ENCODE data around the gene GP1BA. TPM values are rescaled to one million over a fixed set of nuclear protein-coding genes. Genes with fewer than 3 reads are reported as not detected.

The GP1BA gene
- total RNA-seq (1 to 10 TPM in 1 of 5 experiments, not detected in 4; 1.6 TPM), polyA plus RNA-seq (not detected), total RNA-seq (not detected)

- Mint-ChIP-seq H3K4me1 (peaks cover 20 to 45% (median 31%) of the 10 kb centered on the region in 7 donors), H3K36me3 (peaks cover 13 to 27% (median 17%) of the 10 kb centered on the region in 5 donors), H3K27ac (peak within 1 kb of the TSS in 1 of 9 donors; percentile 15), H3K4me3 (peak within 1 kb of the TSS in 1 of 10 donors; percentile 18), H3K9me3 (peaks cover 0 to 1% (median 0%) of the 10 kb centered on the region in 11 donors), H3K27me3 (peaks cover 0 to 4% (median 0%) of the 10 kb centered on the region in 5 donors)
- peaks cover 8% of the 10 kb centered on the region in 2 donors for H3K4me1 ChIP-seq (ENCODE audit: control insufficient read depth in 2 of 2, insufficient read depth in 2 of 2, low read length in 2 of 2)
- H3K27ac ChIP-seq (ENCODE audit: low read depth, low read length), result no peak within 1 kb of the TSS
- no peaks in the 10 kb centered on the region for H3K9me3 ChIP-seq (ENCODE audit: control insufficient read depth in 2 of 3, low read length in 3 of 3)
- DNase-seq (no peak), ATAC-seq (peak; percentile 36)
- H3K4me3 ChIP-seq (ENCODE audit: low read length), result no peak within 1 kb of the TSS
- no peaks in the 10 kb centered on the region for H3K27me3 ChIP-seq (ENCODE audit: control insufficient read depth in 2 of 2, insufficient read depth in 2 of 2, low read length in 2 of 2)
- CTCF ChIA-PET, result no interaction called here
- peaks cover 0 to 20% (median 2%) of the 10 kb centered on the region in 3 experiments for H3K36me3 ChIP-seq (ENCODE audit: control insufficient read depth in 2 of 3, insufficient read depth in 3 of 3, low read length in 3 of 3)
- intact Hi-C loops (cut with micrococcal nuclease), result no loop called here
- POLR2A ChIA-PET, result interaction anchor here (1.0 kb wide), 1 partner anchor 36 kb away, joined by 3 read pairs; no protein-coding TSS in a partner anchor
Observed at GRCh38 chr17:4931963-4932362, at the start of gene GP1BA. Gene GP1BA (plus strand): TSS chr17:4932277. CDS start chr17:4932605, 328 bp downstream.

DNA sequence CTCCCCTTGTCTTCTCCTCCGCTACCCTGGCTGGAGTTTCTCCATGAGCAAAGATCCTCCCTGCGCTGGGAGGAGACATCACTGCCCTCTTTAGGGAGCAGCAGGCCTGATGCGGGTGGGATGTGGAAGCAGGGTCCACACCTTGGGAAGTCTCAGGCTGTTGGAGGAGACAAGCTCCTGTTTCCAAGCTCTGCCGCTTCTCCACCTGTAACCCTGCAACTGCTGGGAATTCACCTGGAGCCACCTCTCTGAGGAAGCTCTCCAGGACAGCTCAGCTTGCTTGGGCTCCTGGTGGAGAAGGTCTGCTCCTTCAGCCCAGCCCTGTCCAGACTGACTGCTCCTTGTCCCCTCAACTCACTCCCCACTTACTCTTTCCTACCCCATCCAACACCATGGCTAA, 47.6 kb upstream of the GP1BA start:
- H3K36me3 ChIP-seq (ENCODE audit: control insufficient read depth in 2 of 3, insufficient read depth in 3 of 3, low read length in 3 of 3), result peaks cover 0 to 60% (median 8%) of the 10 kb centered on the region in 3 experiments
- Mint-ChIP-seq H3K27ac (peak overlapping the region in 1 of 9 donors; percentile 53), H3K4me1 (peaks cover 0 to 5% (median 2%) of the 10 kb centered on the region in 7 donors), H3K36me3 (peaks cover 4 to 23% (median 10%) of the 10 kb centered on the region in 5 donors), H3K27me3 (no peaks in the 10 kb centered on the region), H3K9me3 (no peaks in the 10 kb centered on the region), H3K4me3 (no peak overlapping the region)
- H3K27ac ChIP-seq (ENCODE audit: low read depth, low read length), result no peak overlapping the region
- ChIA-PET CTCF (interaction anchor here (0.6 to 2.6 kb wide), 3 partner anchors 19 to 175 kb away, joined by 4 to 15 read pairs (median 7); partner anchors contain the start of genes ARRB2 and CHRNE), POLR2A (no interaction called here)
- no peak for ATAC-seq
- H3K9me3 ChIP-seq (ENCODE audit: control insufficient read depth in 2 of 3, low read length in 3 of 3), result no peaks in the 10 kb centered on the region
- H3K27me3 ChIP-seq (ENCODE audit: control insufficient read depth in 2 of 2, insufficient read depth in 2 of 2, low read length in 2 of 2), result no peaks in the 10 kb centered on the region
- H3K4me1 ChIP-seq (ENCODE audit: control insufficient read depth in 2 of 2, insufficient read depth in 2 of 2, low read length in 2 of 2), result no peaks in the 10 kb centered on the region
- intact Hi-C loops (cut with micrococcal nuclease), result loop anchor here (5.0 to 10.0 kb wide), 2 partner anchors 50 to 52 kb away; partner anchors contain the start of gene MINK1 (in 2 of the 2)
- DNase-seq, result no peak
- H3K4me3 ChIP-seq (ENCODE audit: low read length), result no peak overlapping the region

- H3K4me1 Mint-ChIP-seq, result peaks cover 0 to 5% (median 2%) of the 10 kb centered on the region in 7 donors
- POLR2A ChIA-PET, result no interaction called here
Observed at GRCh38 chr17:4886830-4887229, 45.2 kb upstream of the GP1BA start.

GRCh38 chr17:4887581-4887980, 44.5 kb upstream of the GP1BA start:
- H3K27ac ChIP-seq (ENCODE audit: low read depth, low read length), result no peak overlapping the region
- Mint-ChIP-seq H3K4me3 (no peak overlapping the region), H3K27ac (no peak overlapping the region), H3K4me1 (peaks cover 0 to 5% (median 0%) of the 10 kb centered on the region in 7 donors), H3K27me3 (no peaks in the 10 kb centered on the region), H3K9me3 (no peaks in the 10 kb centered on the region), H3K36me3 (peaks cover 4 to 37% (median 10%) of the 10 kb centered on the region in 5 donors)
- no peaks in the 10 kb centered on the region for H3K27me3 ChIP-seq (ENCODE audit: control insufficient read depth in 2 of 2, insufficient read depth in 2 of 2, low read length in 2 of 2)
- DNase-seq, result no peak
- no peaks in the 10 kb centered on the region for H3K9me3 ChIP-seq (ENCODE audit: control insufficient read depth in 2 of 3, low read length in 3 of 3)
- ChIA-PET POLR2A (no interaction called here), CTCF (interaction anchor here (1.1 to 1.6 kb wide), 3 partner anchors 10 to 177 kb away, joined by 3 to 4 read pairs (median 3); partner anchors contain the start of genes ARRB2 and C17orf107)
- no peak for ATAC-seq
- intact Hi-C loops (cut with micrococcal nuclease), result loop anchor here (5.0 to 10.0 kb wide), 2 partner anchors 53 to 80 kb away; partner anchors contain the start of genes MINK1 (in 1 of the 2) and PLD2 (in 1 of the 2)
- H3K4me1 ChIP-seq (ENCODE audit: control insufficient read depth in 2 of 2, insufficient read depth in 2 of 2, low read length in 2 of 2), result no peaks in the 10 kb centered on the region
- H3K4me3 ChIP-seq (ENCODE audit: low read length), result no peak overlapping the region
- peaks cover 9 to 74% (median 18%) of the 10 kb centered on the region in 3 experiments for H3K36me3 ChIP-seq (ENCODE audit: control insufficient read depth in 2 of 3, insufficient read depth in 3 of 3, low read length in 3 of 3)

More at GRCh38 chr17:4886830-4887229, 45.2 kb upstream of the GP1BA start:
- Mint-ChIP-seq H3K9me3 (no peaks in the 10 kb centered on the region), H3K27ac (no peak overlapping the region), H3K36me3 (peaks cover 4 to 34% (median 10%) of the 10 kb centered on the region in 5 donors), H3K27me3 (no peaks in the 10 kb centered on the region), H3K4me3 (no peak overlapping the region)
- Histone ChIP-seq H3K36me3 (ENCODE audit: control insufficient read depth in 2 of 3, insufficient read depth in 3 of 3, low read length in 3 of 3) (peaks cover 9 to 67% (median 16%) of the 10 kb centered on the region in 3 experiments), H3K27me3 (ENCODE audit: control insufficient read depth in 2 of 2, insufficient read depth in 2 of 2, low read length in 2 of 2) (no peaks in the 10 kb centered on the region), H3K27ac (ENCODE audit: low read depth, low read length) (no peak overlapping the region), H3K4me1 (ENCODE audit: control insufficient read depth in 2 of 2, insufficient read depth in 2 of 2, low read length in 2 of 2) (no peaks in the 10 kb centered on the region), H3K4me3 (ENCODE audit: low read length) (no peak overlapping the region), H3K9me3 (ENCODE audit: control insufficient read depth in 2 of 3, low read length in 3 of 3) (no peaks in the 10 kb centered on the region)
- CTCF ChIA-PET, result interaction anchor here (0.6 to 1.2 kb wide), 2 partner anchors 13 to 150 kb away, joined by 3 read pairs; partner anchors contain the start of gene C17orf107
- intact Hi-C loops (cut with micrococcal nuclease), result loop anchor here (5.0 to 10.0 kb wide), 2 partner anchors 52 to 80 kb away; partner anchors contain the start of genes MINK1 (in 1 of the 2) and PLD2 (in 1 of the 2)
- ATAC-seq, result no peak
- no peak for DNase-seq

DNA sequence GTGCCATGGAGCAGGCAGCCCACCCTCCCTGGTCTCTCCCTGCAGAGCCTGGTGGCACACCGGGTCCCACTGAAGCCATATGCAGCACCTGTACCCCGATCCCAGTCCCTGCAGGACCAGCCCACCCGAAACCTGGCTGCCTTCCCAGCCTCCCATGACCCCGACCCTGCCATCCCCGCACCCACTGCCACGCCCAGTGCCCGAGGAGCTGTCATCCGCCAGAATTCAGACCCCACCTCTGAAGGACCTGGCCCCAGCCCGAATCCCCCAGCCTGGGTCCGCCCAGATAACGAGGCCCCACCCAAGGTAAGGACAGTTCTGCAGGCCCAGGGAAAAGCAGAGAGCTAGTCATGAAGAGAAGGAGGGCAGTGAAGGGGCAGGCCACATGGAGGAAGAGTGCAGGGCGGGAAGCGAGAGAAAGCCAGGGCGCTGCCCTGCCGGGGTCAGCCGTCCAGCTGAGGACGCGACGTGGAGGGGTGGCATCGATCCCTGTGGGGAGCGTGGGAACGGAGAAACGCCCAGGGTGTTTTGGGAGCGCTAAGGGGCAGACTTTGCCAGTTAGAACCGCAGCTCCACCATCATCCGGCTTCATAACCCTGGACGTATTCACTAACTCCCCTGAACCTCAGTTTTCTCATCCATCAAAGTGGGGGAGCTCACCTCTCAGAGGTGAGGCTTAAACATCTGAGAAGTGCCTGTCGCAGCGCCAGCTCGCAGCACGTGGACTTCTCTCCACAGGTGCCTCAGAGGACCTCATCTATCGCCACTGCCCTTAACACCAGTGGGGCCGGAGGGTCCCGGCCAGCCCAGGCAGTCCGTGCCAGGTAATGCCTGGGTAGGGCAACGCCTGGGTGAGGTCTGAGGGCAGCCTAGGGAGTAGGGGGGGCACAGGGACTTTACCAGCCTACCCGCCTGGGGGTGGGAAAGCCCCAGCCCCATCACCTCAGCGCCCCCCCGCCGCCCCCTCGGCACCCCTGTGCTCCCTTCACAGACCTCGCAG, 40.4 kb upstream of the GP1BA start:
- Mint-ChIP-seq H3K4me3 (no peak overlapping the region), H3K27me3 (no peaks in the 10 kb centered on the region), H3K4me1 (peaks cover 0 to 5% (median 2%) of the 10 kb centered on the region in 7 donors), H3K36me3 (peaks cover 4 to 38% (median 5%) of the 10 kb centered on the region in 5 donors), H3K27ac (no peak overlapping the region), H3K9me3 (no peaks in the 10 kb centered on the region)
- no peak for DNase-seq
- no peak overlapping the region for H3K27ac ChIP-seq (ENCODE audit: low read depth, low read length)
- no peak overlapping the region for H3K4me3 ChIP-seq (ENCODE audit: low read length)
- ChIA-PET POLR2A (interaction anchor here (1.2 kb wide), 1 partner anchor 102 kb away, joined by 3 read pairs; no protein-coding TSS in a partner anchor), CTCF (interaction anchor here (0.7 to 0.9 kb wide), 2 partner anchors 21 to 298 kb away, joined by 3 read pairs; no protein-coding TSS in a partner anchor)
- no peaks in the 10 kb centered on the region for H3K9me3 ChIP-seq (ENCODE audit: control insufficient read depth in 2 of 3, low read length in 3 of 3)
- H3K36me3 ChIP-seq (ENCODE audit: control insufficient read depth in 2 of 3, insufficient read depth in 3 of 3, low read length in 3 of 3), result peaks cover 9 to 86% (median 26%) of the 10 kb centered on the region in 3 experiments
- no peak for ATAC-seq
- intact Hi-C loops (cut with micrococcal nuclease), result no loop called here
- no peaks in the 10 kb centered on the region for H3K27me3 ChIP-seq (ENCODE audit: control insufficient read depth in 2 of 2, insufficient read depth in 2 of 2, low read length in 2 of 2)
- no peaks in the 10 kb centered on the region for H3K4me1 ChIP-seq (ENCODE audit: control insufficient read depth in 2 of 2, insufficient read depth in 2 of 2, low read length in 2 of 2)

DNA sequence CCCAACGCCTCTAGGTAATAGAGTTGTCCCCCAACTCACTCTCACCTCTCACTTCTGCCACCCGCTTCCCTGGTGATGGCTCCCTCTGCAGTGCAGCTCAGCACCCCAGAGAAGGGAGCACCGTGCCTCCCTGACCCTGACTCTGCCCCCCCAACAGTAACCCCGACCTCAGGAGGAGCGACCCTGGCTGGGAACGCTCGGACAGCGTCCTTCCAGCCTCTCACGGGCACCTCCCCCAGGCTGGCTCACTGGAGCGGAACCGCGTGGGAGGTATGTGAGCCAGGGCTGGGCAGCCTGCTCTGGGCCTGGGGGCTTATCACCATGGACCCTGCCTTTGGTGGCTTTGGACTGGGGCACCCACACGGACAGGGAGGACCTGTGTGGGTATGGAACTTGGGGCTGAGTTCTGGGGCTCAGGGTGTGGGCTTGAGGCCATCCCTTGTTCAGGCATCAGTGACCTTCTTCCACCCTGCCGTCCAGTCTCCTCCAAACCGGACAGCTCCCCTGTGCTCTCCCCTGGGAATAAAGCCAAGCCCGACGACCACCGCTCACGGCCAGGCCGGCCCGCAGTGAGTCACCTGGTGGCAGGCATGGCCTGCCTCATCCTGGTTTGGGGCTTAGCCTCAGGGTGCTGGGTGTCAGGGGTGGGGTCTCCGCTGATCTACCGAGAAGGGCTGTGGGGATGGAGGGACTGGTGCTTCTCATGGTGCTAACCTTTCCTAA, 39.4 kb upstream of the GP1BA start:
- Histone ChIP-seq H3K4me1 (ENCODE audit: control insufficient read depth in 2 of 2, insufficient read depth in 2 of 2, low read length in 2 of 2) (no peaks in the 10 kb centered on the region), H3K4me3 (ENCODE audit: low read length) (no peak overlapping the region), H3K27ac (ENCODE audit: low read depth, low read length) (no peak overlapping the region), H3K9me3 (ENCODE audit: control insufficient read depth in 2 of 3, low read length in 3 of 3) (no peaks in the 10 kb centered on the region), H3K36me3 (ENCODE audit: control insufficient read depth in 2 of 3, insufficient read depth in 3 of 3, low read length in 3 of 3) (peaks cover 9 to 81% (median 23%) of the 10 kb centered on the region in 3 experiments), H3K27me3 (ENCODE audit: control insufficient read depth in 2 of 2, insufficient read depth in 2 of 2, low read length in 2 of 2) (no peaks in the 10 kb centered on the region)
- H3K27me3 Mint-ChIP-seq, result no peaks in the 10 kb centered on the region
- intact Hi-C loops (cut with micrococcal nuclease), result no loop called here
- H3K27ac Mint-ChIP-seq, result no peak overlapping the region
- no peaks in the 10 kb centered on the region for H3K9me3 Mint-ChIP-seq
- DNase-seq (no peak), ATAC-seq (no peak)
- peaks cover 0 to 30% (median 5%) of the 10 kb centered on the region in 5 donors for H3K36me3 Mint-ChIP-seq
- H3K4me3 Mint-ChIP-seq, result no peak overlapping the region
- ChIA-PET CTCF (no interaction called here), POLR2A (no interaction called here)
- H3K4me1 Mint-ChIP-seq, result peaks cover 0 to 5% (median 2%) of the 10 kb centered on the region in 7 donors
